GM23338 (cell line): ENCODE measurements around the gene LPCAT4. TPM values are rescaled to one million over a fixed set of nuclear protein-coding genes. Genes with fewer than 3 reads are reported as not detected.

Experiments
- ATAC-seq: fragments of 200-7000 bp; cut with Tn5 transposase; 3 replicates; pipeline ENCODE4 v1.9.1; 2020
- DNase-seq: peaks from one replicate; pipeline ENCODE4 v3.0.0-alpha.2; 2015; ENCODE audit warnings: low spot score
- H2AFZ ChIP-seq: fragments of 200-600 bp; sonication (generic); 2 replicates; pipeline ENCODE4 v1.8.0; 2016; ENCODE audit warnings: antibody characterized with exemption, mild to moderate bottlenecking, moderate library complexity
- H3F3A ChIP-seq: fragments of 200-600 bp; sonication (generic); replicated peaks from 2 replicates; pipeline ENCODE4 v1.8.0; 2017; ENCODE audit warnings: antibody characterized with exemption, mixed run types, low read depth
- H3K27ac ChIP-seq: fragments of 200-600 bp; sonication (generic); 2 replicates; pipeline ENCODE4 v1.6.1; 2016; ENCODE audit warnings: low read depth
- H3K27me3 ChIP-seq: fragments of 200-600 bp; sonication (generic); 2 replicates; pipeline ENCODE4 v1.8.0; 2016; ENCODE audit warnings: mild to moderate bottlenecking, mixed run types, moderate library complexity; ENCODE audit not compliant: insufficient read depth
- H3K36me3 ChIP-seq: fragments of 200-600 bp; sonication (generic); 2 replicates; pipeline ENCODE4 v1.8.0; 2016; ENCODE audit warnings: mild to moderate bottlenecking; ENCODE audit not compliant: insufficient read depth
- H3K4me1 ChIP-seq: fragments of 200-600 bp; sonication (generic); 2 replicates; pipeline ENCODE4 v1.8.0; 2016; ENCODE audit warnings: mild to moderate bottlenecking, moderate library complexity; ENCODE audit not compliant: insufficient read depth
- H3K4me2 ChIP-seq: fragments of 200-600 bp; sonication (generic); 2 replicates; pipeline ENCODE4 v1.7.1; 2017; ENCODE audit warnings: mixed run types
- H3K4me3 ChIP-seq: fragments of 200-600 bp; sonication (generic); 2 replicates; pipeline ENCODE4 v1.6.1; 2016; ENCODE audit warnings: mixed run types
- H3K79me2 ChIP-seq: fragments of 200-600 bp; sonication (generic); replicated peaks from 2 replicates; pipeline ENCODE4 v1.8.0; 2017; ENCODE audit warnings: mild to moderate bottlenecking; ENCODE audit not compliant: insufficient read depth
- H3K9me2 ChIP-seq: fragments of 200-600 bp; sonication (generic); 2 replicates; pipeline ENCODE4 v1.8.0; 2017; ENCODE audit not compliant: insufficient read depth
- H4K20me1 ChIP-seq: fragments of 200-600 bp; sonication (generic); replicated peaks from 2 replicates; pipeline ENCODE4 v1.8.0; 2017; ENCODE audit warnings: mild to moderate bottlenecking; ENCODE audit not compliant: insufficient read depth
- H3K27ac Mint-ChIP-seq: 2 replicates; pipeline ENCODE4 v1.8.0; 2020; ENCODE audit warnings: inconsistent platforms, mild to moderate bottlenecking, moderate library complexity, mixed read lengths
- H3K27me3 Mint-ChIP-seq: 3 replicates; pipeline ENCODE4 v1.8.0; 2022; ENCODE audit warnings: low read depth, mild to moderate bottlenecking, moderate library complexity, mixed read lengths, inconsistent platforms; ENCODE audit not compliant: insufficient read depth, poor library complexity
- H3K36me3 Mint-ChIP-seq: 3 replicates; pipeline ENCODE4 v1.8.0; 2021; ENCODE audit warnings: low read depth, mild to moderate bottlenecking, inconsistent platforms, moderate library complexity, mixed read lengths
- H3K4me1 Mint-ChIP-seq: 3 replicates; pipeline ENCODE4 v1.8.0; 2020; ENCODE audit warnings: mild to moderate bottlenecking, inconsistent platforms, mixed read lengths
- H3K4me3 Mint-ChIP-seq: 3 replicates; pipeline ENCODE4 v1.8.0; 2021; ENCODE audit warnings: moderate library complexity, mild to moderate bottlenecking, inconsistent platforms, mixed read lengths
- H3K9me3 Mint-ChIP-seq: 3 replicates; pipeline ENCODE4 v1.8.0; 2020; ENCODE audit warnings: moderate library complexity, mild to moderate bottlenecking, inconsistent platforms, mixed read lengths
- CREB1 ChIP-seq: fragments of 250-450 bp; sonication (Bioruptor Pico); IDR thresholded peaks from 2 replicates; pipeline ENCODE4 v1.5.0; 2020; ENCODE audit warnings: low read depth, mild to moderate bottlenecking, moderate library complexity
- ETS1 ChIP-seq: IDR thresholded peaks from 2 replicates; pipeline ENCODE4 v1.6.1; 2016; ENCODE audit warnings: antibody characterized with exemption
- EZH2 ChIP-seq: fragments of 200-600 bp; sonication (generic); IDR thresholded peaks from one replicate; pipeline ENCODE4 v1.8.0; 2017; ENCODE audit warnings: antibody characterized with exemption, mild to moderate bottlenecking, low read depth; ENCODE audit not compliant: unreplicated experiment
- EZH2phosphoT487 ChIP-seq: fragments of 200-600 bp; sonication (generic); IDR thresholded peaks from one replicate; pipeline ENCODE4 v1.8.1; 2018; ENCODE audit warnings: antibody characterized with exemption; ENCODE audit not compliant: unreplicated experiment
- JUNB ChIP-seq: IDR thresholded peaks from one replicate; pipeline ENCODE4 v1.6.1; 2016; ENCODE audit warnings: antibody characterized with exemption; ENCODE audit not compliant: unreplicated experiment
- NANOG ChIP-seq: IDR thresholded peaks from 2 replicates; pipeline ENCODE4 v1.6.1; 2016; ENCODE audit warnings: antibody characterized with exemption, borderline replicate concordance
- REST ChIP-seq: IDR thresholded peaks from one replicate; pipeline ENCODE4 v1.6.1; 2018; ENCODE audit warnings: antibody characterized with exemption; ENCODE audit not compliant: unreplicated experiment
- STAT1 ChIP-seq: IDR thresholded peaks from one replicate; pipeline ENCODE4 v1.6.1; 2016; ENCODE audit warnings: antibody characterized with exemption; ENCODE audit not compliant: unreplicated experiment
- ZNF114 ChIP-seq: fragments of 250-450 bp; sonication (Bioruptor Pico); IDR thresholded peaks from 2 replicates; pipeline ENCODE4 v1.5.0; 2020; ENCODE audit warnings: mild to moderate bottlenecking, moderate library complexity
- ZNF331 ChIP-seq: fragments of 250-450 bp; sonication (Bioruptor Pico); IDR thresholded peaks from 2 replicates; pipeline ENCODE4 v1.5.0; 2020; ENCODE audit warnings: low read depth, mild to moderate bottlenecking, moderate library complexity
- polyA plus RNA-seq: library from polyadenylated mRNA; unstranded; fragments of >200 nt; fragmentation: Nextera tagmentation; extraction: Ambion mirVana; gene quantifications from 2 replicates; pipeline ENCODE4 v1.2.1, GENCODE V29; 2016
- total RNA-seq: library from RNA; depleted of rRNA; stranded (reverse); fragments of >200 nt; shearing (Covaris generic); gene quantifications from 2 replicates; pipeline ENCODE4 v1.2.3, GENCODE V29; 2014
- TF ChIP-seq, protein P1 (sequence below), 2 experiments: fragments of 200-600 bp in 1 of 2; sonication (generic) in 1 of 2; conservative IDR thresholded peaks; 2 replicates each; pipeline versions ENCODE4 v1.5.1 to v1.6.1; 2016 to 2017; ENCODE audit warnings: antibody characterized with exemption in 2 of 2, low read depth in 2 of 2, mild to moderate bottlenecking in 2 of 2, moderate library complexity in 1 of 2

LPCAT4 gene
- total and polyA plus RNA-seq, 2 experiments from 2014 or later = 36.8 to 49.1 TPM

DNA sequence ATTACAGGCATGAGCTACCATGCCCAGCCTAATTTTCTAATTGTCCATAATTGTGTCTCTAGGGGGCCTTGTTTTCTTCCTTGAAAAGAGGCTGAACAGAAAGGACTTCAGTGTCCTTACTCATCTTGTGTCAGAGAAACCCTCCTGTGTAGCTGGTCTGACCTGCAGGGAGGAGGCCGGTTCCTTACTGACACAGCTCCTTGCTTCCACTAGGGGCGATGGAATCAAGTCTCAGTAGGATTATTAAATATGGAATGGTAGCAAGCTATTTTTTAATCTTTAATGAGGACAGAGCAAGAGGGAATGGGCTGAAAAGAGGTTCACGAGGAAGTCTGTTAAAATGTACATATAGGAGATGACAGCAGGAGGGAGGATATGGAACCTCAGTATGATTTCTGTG, 8.6 kb downstream of the LPCAT4 start (continued):
- TF ChIP-seq, protein P1, sequence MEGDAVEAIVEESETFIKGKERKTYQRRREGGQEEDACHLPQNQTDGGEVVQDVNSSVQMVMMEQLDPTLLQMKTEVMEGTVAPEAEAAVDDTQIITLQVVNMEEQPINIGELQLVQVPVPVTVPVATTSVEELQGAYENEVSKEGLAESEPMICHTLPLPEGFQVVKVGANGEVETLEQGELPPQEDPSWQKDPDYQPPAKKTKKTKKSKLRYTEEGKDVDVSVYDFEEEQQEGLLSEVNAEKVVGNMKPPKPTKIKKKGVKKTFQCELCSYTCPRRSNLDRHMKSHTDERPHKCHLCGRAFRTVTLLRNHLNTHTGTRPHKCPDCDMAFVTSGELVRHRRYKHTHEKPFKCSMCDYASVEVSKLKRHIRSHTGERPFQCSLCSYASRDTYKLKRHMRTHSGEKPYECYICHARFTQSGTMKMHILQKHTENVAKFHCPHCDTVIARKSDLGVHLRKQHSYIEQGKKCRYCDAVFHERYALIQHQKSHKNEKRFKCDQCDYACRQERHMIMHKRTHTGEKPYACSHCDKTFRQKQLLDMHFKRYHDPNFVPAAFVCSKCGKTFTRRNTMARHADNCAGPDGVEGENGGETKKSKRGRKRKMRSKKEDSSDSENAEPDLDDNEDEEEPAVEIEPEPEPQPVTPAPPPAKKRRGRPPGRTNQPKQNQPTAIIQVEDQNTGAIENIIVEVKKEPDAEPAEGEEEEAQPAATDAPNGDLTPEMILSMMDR (conservative IDR thresholded peaks at IDR 0.05; ENCODE audit: low read depth in 2 of 2) = peak in 1 of 2 experiments; percentile 55; a peak in 3 of 4 replicates
- TF ChIP-seq JUNB (no peak), EZH2 (no peak), NANOG (no peak), REST (no peak)

GRCh38 chr15:34357653-34358052, 9.3 kb downstream of the LPCAT4 start:
- Mint-ChIP-seq H3K4me1 (peaks cover 18% of the 10 kb centered on the region), H3K9me3 (no peaks in the 10 kb centered on the region; the same call in 2 of the 3 replicates), H3K27me3 (peaks cover 7% of the 10 kb centered on the region), H3K27ac (no peak overlapping the region), H3K4me3 (no peak overlapping the region), H3K36me3 (peaks cover 73% of the 10 kb centered on the region)
- H3K4me1 ChIP-seq = 0 out of 2 replicates have a peak, but pooled peaks cover 4% of the 10 kb centered on the region
- H2AFZ ChIP-seq = no peak overlapping the region
- ATAC-seq (no peak), DNase-seq (no peak)
- no peak overlapping the region for H3K4me2 ChIP-seq
- TF ChIP-seq JUNB = no peak
- no peak for TF ChIP-seq CREB1 (CRISPR knock-in tag)
- TF ChIP-seq STAT1 = no peak
- TF ChIP-seq ETS1 = no peak
- TF ChIP-seq EZH2phosphoT487 = no peak
- TF ChIP-seq, protein P1 (conservative IDR thresholded peaks at IDR 0.05; ENCODE audit: low read depth in 2 of 2) = no peak
- TF ChIP-seq REST = no peak
- TF ChIP-seq ZNF114 (CRISPR knock-in tag) = no peak
- no peak for TF ChIP-seq NANOG
- TF ChIP-seq ZNF331 (CRISPR knock-in tag) = no peak
- no peaks in the 10 kb centered on the region for H4K20me1 ChIP-seq
- H3F3A ChIP-seq = no peaks in the 10 kb centered on the region
- H3K9me2 ChIP-seq = no peaks in the 10 kb centered on the region
- H3K27ac ChIP-seq = no peak overlapping the region
- H3K79me2 ChIP-seq = no peaks in the 10 kb centered on the region
- no peaks in the 10 kb centered on the region for H3K27me3 ChIP-seq
- peaks cover 17% of the 10 kb centered on the region for H3K36me3 ChIP-seq
- H3K4me3 ChIP-seq = no peak overlapping the region
